Measurements from ENCODE around the gene ADAMTS1. TPM values are rescaled to one million over a fixed set of nuclear protein-coding genes. Genes with fewer than 3 reads are reported as not detected.

The ADAMTS1 gene
- total RNA-seq, 2 experiments from 2014 or later, result 1.2 to 1.4 TPM

GRCh38 chr21:26800001-26800400, 45.2 kb downstream of the ADAMTS1 start:
- no peak for DNase-seq
- H3K27ac Mint-ChIP-seq, result no peak overlapping the region
- no peaks in the 10 kb centered on the region for H3K4me1 Mint-ChIP-seq
- no peak overlapping the region for H3K4me3 Mint-ChIP-seq
- ChIA-PET POLR2A (no interaction called here), CTCF (no interaction called here)
- H3K36me3 Mint-ChIP-seq (ENCODE audit: low read depth), result no peaks in the 10 kb centered on the region
- H3K27me3 Mint-ChIP-seq, result no peaks in the 10 kb centered on the region
- H3K9me3 Mint-ChIP-seq, result no peaks in the 10 kb centered on the region

GRCh38 chr21:26798856-26799751, 46.1 kb downstream of the ADAMTS1 start:
- no peaks in the 10 kb centered on the region for H3K4me1 Mint-ChIP-seq
- no peak overlapping the region for H3K4me3 Mint-ChIP-seq
- H3K27ac Mint-ChIP-seq, result no peak overlapping the region
- H3K9me3 Mint-ChIP-seq, result no peaks in the 10 kb centered on the region
- ChIA-PET POLR2A (no interaction called here), CTCF (no interaction called here)
- H3K27me3 Mint-ChIP-seq, result no peaks in the 10 kb centered on the region
- no peaks in the 10 kb centered on the region for H3K36me3 Mint-ChIP-seq (ENCODE audit: low read depth)
- DNase-seq, result no peak

GRCh38 chr21:26797878-26798456, 47.2 kb downstream of the ADAMTS1 start:
- H3K27me3 Mint-ChIP-seq, result no peaks in the 10 kb centered on the region

DNA sequence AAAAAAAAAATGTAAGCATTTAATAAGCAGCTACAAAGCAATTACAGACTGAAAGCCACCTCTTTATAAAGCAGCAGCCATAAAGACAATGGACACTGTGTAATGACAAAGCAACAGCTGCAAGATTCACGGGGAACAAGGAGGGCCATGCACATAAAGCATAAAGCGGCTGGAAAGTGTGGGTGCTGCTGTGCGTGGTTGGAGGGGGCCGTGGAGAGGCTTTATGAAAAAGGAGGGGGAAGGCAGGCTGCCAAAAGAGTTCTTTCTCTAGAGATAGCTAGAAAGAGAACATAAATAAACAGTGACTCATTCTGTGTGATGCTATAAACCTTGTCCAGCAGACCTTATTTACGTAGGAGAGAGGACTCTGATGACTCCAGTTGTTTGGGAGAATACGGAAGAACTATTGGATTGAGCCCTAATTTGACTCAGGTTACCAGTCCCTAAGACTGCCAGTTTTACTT, 49.3 kb downstream of the ADAMTS1 start:
- Mint-ChIP-seq H3K27ac (no peak overlapping the region), H3K4me1 (no peaks in the 10 kb centered on the region), H3K36me3 (ENCODE audit: low read depth) (no peaks in the 10 kb centered on the region), H3K27me3 (no peaks in the 10 kb centered on the region), H3K9me3 (no peaks in the 10 kb centered on the region), H3K4me3 (no peak overlapping the region)
- POLR2A ChIA-PET, result no interaction called here
- CTCF ChIA-PET, result no interaction called here
- DNase-seq, result no peak

More at GRCh38 chr21:26797878-26798456, 47.2 kb downstream of the ADAMTS1 start:
- no peaks in the 10 kb centered on the region for H3K4me1 Mint-ChIP-seq
- no peak overlapping the region for H3K27ac Mint-ChIP-seq
- ChIA-PET CTCF (no interaction called here), POLR2A (no interaction called here)
- no peak overlapping the region for H3K4me3 Mint-ChIP-seq
- DNase-seq, result no peak
- no peaks in the 10 kb centered on the region for H3K36me3 Mint-ChIP-seq (ENCODE audit: low read depth)
- H3K9me3 Mint-ChIP-seq, result no peaks in the 10 kb centered on the region

GRCh38 chr21:26795412-26795805, 49.8 kb downstream of the ADAMTS1 start:
- Mint-ChIP-seq H3K4me1 (no peaks in the 10 kb centered on the region), H3K27me3 (no peaks in the 10 kb centered on the region), H3K27ac (no peak overlapping the region), H3K9me3 (no peaks in the 10 kb centered on the region), H3K36me3 (ENCODE audit: low read depth) (no peaks in the 10 kb centered on the region), H3K4me3 (no peak overlapping the region)
- POLR2A ChIA-PET, result no interaction called here
- DNase-seq, result no peak
- CTCF ChIA-PET, result no interaction called here

DNA sequence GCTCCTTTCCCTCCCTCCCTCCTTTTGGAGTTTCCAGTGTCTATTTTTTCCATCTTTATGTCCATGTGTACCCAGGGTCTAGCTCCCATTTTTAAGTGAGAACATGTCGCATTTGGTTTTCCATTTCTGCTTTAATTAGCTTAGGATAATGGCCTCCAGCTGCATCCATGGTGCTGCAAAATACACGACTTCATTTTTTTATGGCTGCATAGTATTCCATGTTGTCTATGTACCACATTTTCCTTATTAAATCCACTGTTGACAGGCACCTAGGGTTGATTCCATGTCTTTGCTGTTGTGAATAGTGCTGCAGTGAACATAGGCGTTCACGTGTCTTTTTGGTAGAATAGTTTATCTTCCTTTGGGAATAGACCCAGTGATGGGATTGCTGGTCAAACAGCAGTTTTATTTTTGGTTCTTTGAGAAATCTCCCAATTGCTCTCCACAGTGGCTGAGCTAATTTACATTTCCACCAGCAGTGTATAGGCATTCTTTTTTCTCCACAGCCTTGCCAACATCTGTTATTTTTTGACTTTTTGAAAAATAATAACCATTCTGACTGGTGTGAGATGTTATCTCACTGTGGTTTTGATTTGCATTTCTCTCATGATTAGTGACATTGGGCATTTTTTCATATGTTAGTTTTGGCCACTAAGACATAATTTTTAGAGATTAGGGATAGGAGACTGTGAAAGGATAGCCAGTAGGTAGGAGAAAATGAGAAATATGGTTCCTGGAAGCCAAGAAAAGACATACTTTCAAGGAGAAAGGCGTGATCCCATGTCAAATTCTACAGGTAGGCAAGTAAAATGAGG, 50.4 kb downstream of the ADAMTS1 start:
- Mint-ChIP-seq H3K9me3 (no peaks in the 10 kb centered on the region), H3K27ac (no peak overlapping the region), H3K4me3 (no peak overlapping the region), H3K36me3 (ENCODE audit: low read depth) (no peaks in the 10 kb centered on the region), H3K27me3 (no peaks in the 10 kb centered on the region), H3K4me1 (no peaks in the 10 kb centered on the region)
- ChIA-PET POLR2A (no interaction called here), CTCF (no interaction called here)
- no peak for DNase-seq

DNA sequence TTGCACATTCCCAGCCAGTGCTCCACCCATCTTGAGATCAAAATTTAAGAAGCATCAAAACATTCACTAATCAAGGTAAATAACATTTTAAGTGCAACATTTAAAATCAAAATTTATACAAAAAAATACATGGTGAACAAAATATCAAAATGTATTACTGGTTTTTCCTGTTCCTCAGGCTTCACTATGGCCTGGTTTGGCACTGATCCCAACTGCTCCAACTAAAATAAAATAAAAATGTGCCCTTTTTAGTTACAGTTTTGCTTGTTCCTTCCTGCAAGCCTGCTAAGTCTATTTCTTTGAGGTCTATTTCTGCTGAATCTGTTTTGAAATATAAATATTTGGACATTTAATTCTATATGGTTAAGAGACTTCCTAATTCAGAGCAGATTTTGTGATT, 54.9 kb downstream of the ADAMTS1 start:
- CTCF ChIA-PET, result no interaction called here
- H3K27me3 Mint-ChIP-seq, result no peaks in the 10 kb centered on the region
- H3K4me3 Mint-ChIP-seq, result no peak overlapping the region
- H3K36me3 Mint-ChIP-seq (ENCODE audit: low read depth), result no peaks in the 10 kb centered on the region
- H3K9me3 Mint-ChIP-seq, result no peaks in the 10 kb centered on the region
- H3K4me1 Mint-ChIP-seq, result no peaks in the 10 kb centered on the region
- POLR2A ChIA-PET, result no interaction called here
- no peak overlapping the region for H3K27ac Mint-ChIP-seq
- DNase-seq, result no peak

GRCh38 chr21:26788790-26789189, 56.4 kb downstream of the ADAMTS1 start:
- POLR2A ChIA-PET, result no interaction called here
- DNase-seq, result no peak
- no peaks in the 10 kb centered on the region for H3K27me3 Mint-ChIP-seq
- no peaks in the 10 kb centered on the region for H3K36me3 Mint-ChIP-seq (ENCODE audit: low read depth)
- no peaks in the 10 kb centered on the region for H3K4me1 Mint-ChIP-seq
- CTCF ChIA-PET, result no interaction called here
- no peak overlapping the region for H3K4me3 Mint-ChIP-seq
- H3K27ac Mint-ChIP-seq, result no peak overlapping the region
- no peaks in the 10 kb centered on the region for H3K9me3 Mint-ChIP-seq

Other genes starting within 250 kb of the ADAMTS1 start
- gene ADAMTS5, start 121.7 kb upstream of the ADAMTS1 start, total RNA-seq, result not detected

Data from activated CD4-positive, alpha-beta memory T cell treated with anti-CD3 and anti-CD28 coated beads, Interleukin-2, amount 10 ng/mL, durations not matched to agents 7 days and 5 days (primary cell).